Suprapubic skin (tissue), 4 donors: Measurements from ENCODE around the gene SMOC2. TPM values are rescaled to one million over a fixed set of nuclear protein-coding genes. Genes with fewer than 3 reads are reported as not detected.
"Not testable (repeated sequence)": the region's sequence is repeated elsewhere in the genome, so short reads cannot be mapped to it uniquely, and the experiment has no call there.

ENCODE experiments used
- DNase-seq, 2 donors: peaks; one replicate each; pipeline ENCODE4 v3.0.0-alpha.2; 2019; ENCODE audit warnings: low spot score in 2 of 2
- H3K27ac ChIP-seq: fragments of 200-600 bp; sonication (generic); one replicate; pipeline ENCODE4 v1.5.1; 2019
- H3K27me3 ChIP-seq: fragments of 200-600 bp; sonication (generic); one replicate; pipeline ENCODE4 v1.5.1; 2019
- H3K36me3 ChIP-seq: fragments of 200-600 bp; sonication (generic); one replicate; pipeline ENCODE4 v1.5.1; 2019
- H3K4me1 ChIP-seq: fragments of 200-600 bp; sonication (generic); one replicate; pipeline ENCODE4 v1.5.1; 2019
- H3K4me3 ChIP-seq: fragments of 200-600 bp; sonication (generic); one replicate; pipeline ENCODE4 v1.5.1; 2019; ENCODE audit warnings: mild to moderate bottlenecking
- H3K9me3 ChIP-seq: fragments of 200-600 bp; sonication (generic); one replicate; pipeline ENCODE4 v1.5.1; 2019
- EP300 ChIP-seq: sonication (generic); formaldehyde crosslinking; IDR thresholded peaks from one replicate; pipeline ENCODE4 v1.6.1; 2017; ENCODE audit warnings: antibody characterized with exemption
- POLR2A ChIP-seq, 2 donors: fragments of 450-650 bp; IDR thresholded peaks; one replicate each; pipeline ENCODE4 v1.6.1; 2017; ENCODE audit warnings: antibody characterized with exemption in 2 of 2, mild to moderate bottlenecking in 2 of 2, moderate library complexity in 2 of 2
- POLR2AphosphoS5 ChIP-seq, 3 donors: sonication (generic); formaldehyde crosslinking; IDR thresholded peaks; one replicate each; pipeline ENCODE4 v1.6.1; 2017; ENCODE audit warnings: antibody characterized with exemption in 3 of 3
- WGBS: methylation state at CpG from one replicate; pipeline ENCODE4 v1.1.5; 2018; 5-methylcytosine and 5-hydroxymethylcytosine counted together
- total RNA-seq, 4 donors: library from RNA; depleted of rRNA; stranded (reverse); fragments of >200 nt; gene quantifications; one replicate each; pipeline ENCODE4 v1.1.0, GENCODE V29; 2016
- TF ChIP-seq, protein P1 (sequence below), 2 donors: fragments of 200-600 bp in 1 of 2; fragments of 450-650 bp in 1 of 2; sonication (generic) in 1 of 2; IDR thresholded peaks; one replicate each; pipeline ENCODE4 v1.5.1; 2016 to 2019; ENCODE audit warnings: antibody characterized with exemption in 2 of 2, mild to moderate bottlenecking in 1 of 2, moderate library complexity in 1 of 2

The SMOC2 gene
- total RNA-seq, 4 donors from 2014 or later: 16.2 to 22.9 (median 18.8) TPM

- DNase-seq: no peak
- Histone ChIP-seq H3K9me3 (no peaks in the 10 kb centered on the region), H3K27me3 (peaks cover 6% of the 10 kb centered on the region), H3K4me3 (no peak overlapping the region), H3K4me1 (no peaks in the 10 kb centered on the region), H3K27ac (no peak overlapping the region), H3K36me3 (no peaks in the 10 kb centered on the region)
- TF ChIP-seq, protein P1, sequence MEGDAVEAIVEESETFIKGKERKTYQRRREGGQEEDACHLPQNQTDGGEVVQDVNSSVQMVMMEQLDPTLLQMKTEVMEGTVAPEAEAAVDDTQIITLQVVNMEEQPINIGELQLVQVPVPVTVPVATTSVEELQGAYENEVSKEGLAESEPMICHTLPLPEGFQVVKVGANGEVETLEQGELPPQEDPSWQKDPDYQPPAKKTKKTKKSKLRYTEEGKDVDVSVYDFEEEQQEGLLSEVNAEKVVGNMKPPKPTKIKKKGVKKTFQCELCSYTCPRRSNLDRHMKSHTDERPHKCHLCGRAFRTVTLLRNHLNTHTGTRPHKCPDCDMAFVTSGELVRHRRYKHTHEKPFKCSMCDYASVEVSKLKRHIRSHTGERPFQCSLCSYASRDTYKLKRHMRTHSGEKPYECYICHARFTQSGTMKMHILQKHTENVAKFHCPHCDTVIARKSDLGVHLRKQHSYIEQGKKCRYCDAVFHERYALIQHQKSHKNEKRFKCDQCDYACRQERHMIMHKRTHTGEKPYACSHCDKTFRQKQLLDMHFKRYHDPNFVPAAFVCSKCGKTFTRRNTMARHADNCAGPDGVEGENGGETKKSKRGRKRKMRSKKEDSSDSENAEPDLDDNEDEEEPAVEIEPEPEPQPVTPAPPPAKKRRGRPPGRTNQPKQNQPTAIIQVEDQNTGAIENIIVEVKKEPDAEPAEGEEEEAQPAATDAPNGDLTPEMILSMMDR (IDR thresholded peaks at IDR 0.05): no peak
- TF ChIP-seq EP300: no peak
- TF ChIP-seq POLR2A (IDR thresholded peaks at IDR 0.05): no peak
- TF ChIP-seq POLR2AphosphoS5 (IDR thresholded peaks at IDR 0.05): no peak
- WGBS: 86% methylated on average over 6 of the region's 6 CpGs
Observed at GRCh38 chr6:168704678-168705077, 263.7 kb downstream of the SMOC2 start.

DNA sequence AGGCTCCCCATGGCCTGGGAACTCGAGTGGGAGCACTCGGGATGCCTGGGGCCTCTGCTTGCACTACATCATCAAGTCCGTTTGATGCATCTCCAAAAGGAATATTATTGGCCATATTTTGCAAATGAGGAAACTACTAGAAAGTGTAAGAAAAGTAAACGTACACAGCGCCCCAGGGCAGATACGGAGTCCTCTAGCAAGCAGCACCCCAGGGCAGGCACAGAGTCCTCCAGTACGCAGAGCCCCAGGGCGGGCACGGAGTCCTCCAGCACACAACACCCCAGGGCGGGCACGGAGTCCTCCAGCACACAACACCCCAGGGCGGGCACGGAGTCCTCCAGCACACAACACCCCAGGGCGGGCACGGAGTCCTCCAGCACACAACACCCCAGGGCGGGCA, 264.3 kb downstream of the SMOC2 start:
- H3K9me3 ChIP-seq, H3K4me1 ChIP-seq, H3K27ac ChIP-seq, DNase-seq, H3K4me3 ChIP-seq, H3K36me3 ChIP-seq: not testable (repeated sequence)
- WGBS: 87% methylated on average over 11 of the region's 16 CpGs
- H3K27me3 ChIP-seq: peaks cover 10% of the 10 kb centered on the region

DNA sequence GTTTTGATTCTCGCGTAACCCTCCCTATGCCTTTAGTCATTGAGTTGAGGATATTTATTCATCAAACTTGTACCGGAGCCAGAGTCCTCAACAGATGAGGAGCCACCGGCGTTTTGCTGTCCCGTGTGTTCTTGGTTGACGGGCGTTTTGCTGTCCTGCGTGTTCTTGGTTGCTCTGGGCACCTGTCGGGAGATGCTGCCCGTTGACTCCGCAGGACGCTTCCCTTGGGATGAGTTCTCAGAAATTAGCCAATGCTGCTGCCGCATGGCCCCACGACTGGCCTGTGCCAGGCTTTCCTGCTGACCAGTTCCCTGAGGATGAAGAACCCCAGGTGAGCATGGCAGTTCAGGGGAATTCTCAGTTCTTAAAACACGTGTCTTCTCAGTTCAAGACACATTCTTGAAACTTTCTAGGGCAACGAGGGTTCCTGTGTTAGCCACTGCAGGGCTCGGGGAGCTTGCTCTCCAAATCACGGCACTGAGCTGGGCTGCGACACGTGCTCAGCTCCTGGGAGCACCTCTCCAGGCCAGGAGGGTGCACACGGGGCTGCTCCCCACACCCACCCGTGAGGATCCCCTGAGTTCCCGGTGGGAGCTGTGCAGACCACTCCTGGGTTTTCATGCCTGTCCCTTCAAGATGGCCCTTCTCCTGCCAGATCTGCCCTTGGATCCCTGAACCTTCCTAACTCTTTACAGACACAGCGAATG, 265.6 kb downstream of the SMOC2 start:
- Histone ChIP-seq H3K36me3 (no peaks in the 10 kb centered on the region), H3K4me1 (no peaks in the 10 kb centered on the region), H3K4me3 (no peak overlapping the region), H3K27ac (no peak overlapping the region), H3K9me3 (no peaks in the 10 kb centered on the region), H3K27me3 (peaks cover 10% of the 10 kb centered on the region)
- TF ChIP-seq POLR2AphosphoS5 (IDR thresholded peaks at IDR 0.05) (no peak), POLR2A (IDR thresholded peaks at IDR 0.05) (no peak), EP300 (no peak)
- WGBS: 91% methylated on average over 25 of the region's 25 CpGs
- no peak for DNase-seq

DNA sequence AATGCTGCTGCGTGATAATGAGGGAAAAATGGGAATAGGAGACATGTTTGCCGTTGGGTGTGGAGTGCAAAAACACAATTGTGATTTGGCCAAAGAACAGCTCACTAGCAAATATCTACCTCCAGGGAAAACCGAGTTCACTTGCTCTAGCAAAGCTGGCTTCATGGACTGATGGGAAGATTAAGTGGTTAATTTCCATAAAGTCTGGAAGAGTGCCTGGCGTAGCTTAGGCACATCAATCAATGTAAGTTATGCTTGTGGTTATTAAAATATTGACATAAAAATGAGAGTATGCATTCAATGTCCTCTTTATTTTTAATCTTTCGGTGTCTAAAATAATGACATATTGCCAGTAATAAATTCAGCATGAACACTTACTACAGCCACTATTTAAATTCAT, 267.5 kb downstream of the SMOC2 start:
- TF ChIP-seq, protein P1 (IDR thresholded peaks at IDR 0.05): no peak
- TF ChIP-seq POLR2A (IDR thresholded peaks at IDR 0.05): no peak
- TF ChIP-seq POLR2AphosphoS5 (IDR thresholded peaks at IDR 0.05): no peak
- no peak for TF ChIP-seq EP300
- Histone ChIP-seq H3K27ac (no peak overlapping the region), H3K4me1 (no peaks in the 10 kb centered on the region), H3K4me3 (no peak overlapping the region), H3K9me3 (no peaks in the 10 kb centered on the region), H3K36me3 (no peaks in the 10 kb centered on the region), H3K27me3 (peaks cover 10% of the 10 kb centered on the region)
- no peak for DNase-seq
- 30% methylated on average over 5 of the region's 5 CpGs for WGBS

- Histone ChIP-seq H3K4me3 (no peak overlapping the region), H3K9me3 (no peaks in the 10 kb centered on the region), H3K27ac (no peak overlapping the region), H3K36me3 (no peaks in the 10 kb centered on the region), H3K4me1 (no peaks in the 10 kb centered on the region), H3K27me3 (peaks cover 10% of the 10 kb centered on the region)
- TF ChIP-seq POLR2A (IDR thresholded peaks at IDR 0.05): no peak
- TF ChIP-seq EP300: no peak
- TF ChIP-seq POLR2AphosphoS5 (IDR thresholded peaks at IDR 0.05): no peak
- TF ChIP-seq, protein P1 (IDR thresholded peaks at IDR 0.05): no peak
- no peak for DNase-seq
- WGBS: 48% methylated on average over 2 of the region's 2 CpGs
Observed at GRCh38 chr6:168708984-168709383, 268.0 kb downstream of the SMOC2 start.

DNA sequence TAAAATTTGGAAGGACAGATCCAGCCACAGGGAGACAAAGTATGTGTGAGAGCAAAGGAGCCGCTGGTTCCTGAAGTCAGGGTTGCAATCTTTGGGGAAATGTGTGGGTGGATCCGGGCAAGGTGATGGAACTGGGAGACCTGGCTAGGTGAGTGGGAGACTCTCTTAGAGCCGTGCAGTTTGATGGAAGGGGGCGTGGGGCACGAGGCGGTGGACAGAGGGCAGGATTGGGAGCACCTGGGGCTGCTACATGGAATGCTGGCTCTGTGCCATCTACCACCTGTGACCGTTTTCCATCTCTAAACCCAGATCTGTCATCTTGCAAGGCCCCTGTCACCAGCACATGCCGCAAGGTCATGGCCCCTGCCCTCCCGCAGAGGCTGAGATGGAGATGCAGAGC, 268.4 kb downstream of the SMOC2 start:
- TF ChIP-seq EP300: no peak
- TF ChIP-seq, protein P1 (IDR thresholded peaks at IDR 0.05): no peak
- TF ChIP-seq POLR2A (IDR thresholded peaks at IDR 0.05): no peak
- no peak for TF ChIP-seq POLR2AphosphoS5 (IDR thresholded peaks at IDR 0.05)
- Histone ChIP-seq H3K27me3 (peaks cover 10% of the 10 kb centered on the region), H3K4me1 (no peaks in the 10 kb centered on the region), H3K36me3 (no peaks in the 10 kb centered on the region), H3K27ac (no peak overlapping the region), H3K9me3 (no peaks in the 10 kb centered on the region), H3K4me3 (no peak overlapping the region)
- DNase-seq: no peak
- whole genome bisulfite sequencing: 75% methylated on average over 8 of the region's 9 CpGs
